ENCODE measurements around the gene NPBWR2.

NPBWR2 gene

DNA sequence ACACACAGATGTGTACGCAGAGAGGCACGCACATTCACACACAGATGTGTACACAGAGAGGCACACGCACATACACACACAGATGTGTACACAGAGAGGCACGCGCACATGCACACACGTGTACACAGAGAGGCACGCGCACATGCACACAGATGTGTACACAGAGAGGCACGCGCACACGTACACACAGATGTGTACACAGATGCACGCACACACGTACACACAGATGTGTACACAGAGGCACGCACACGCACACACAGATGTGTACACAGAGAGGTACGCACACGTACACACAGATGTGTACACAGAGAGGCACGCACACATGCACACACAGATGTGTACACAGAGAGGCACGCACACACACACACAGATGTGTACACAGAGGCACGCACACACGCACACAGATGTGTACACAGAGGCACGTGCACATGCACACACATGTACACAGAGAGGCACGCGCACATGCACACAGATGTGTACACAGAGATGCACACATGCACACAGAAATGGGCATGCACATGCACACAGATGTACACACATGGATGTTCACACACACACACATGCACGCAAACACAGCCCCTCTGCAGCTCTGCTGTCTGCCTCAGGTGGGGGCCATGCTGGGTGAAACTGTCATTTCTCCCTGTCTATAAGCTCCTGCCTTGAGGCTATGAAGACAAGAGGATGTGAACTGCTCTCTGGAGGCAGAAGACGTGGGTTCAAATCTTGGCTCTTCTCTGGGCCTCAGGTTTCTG is 42.6 kb upstream of the NPBWR2 start:
- H3K27ac ChIP-seq (ENCODE audit: low read depth, low read length) = no peak overlapping the region
- H3K4me1 ChIP-seq (ENCODE audit: control insufficient read depth, insufficient read depth, low read length) = no peaks in the 10 kb centered on the region
- H3K4me3 ChIP-seq (ENCODE audit: low read length) = no peak overlapping the region
- no peak overlapping the region for H3K9ac ChIP-seq (ENCODE audit: low read length)
- H3K36me3 ChIP-seq (ENCODE audit: control insufficient read depth, insufficient read depth, low read length) = no peaks in the 10 kb centered on the region
- H3K27me3 ChIP-seq (ENCODE audit: control insufficient read depth, insufficient read depth, low read length) = no peaks in the 10 kb centered on the region

DNA sequence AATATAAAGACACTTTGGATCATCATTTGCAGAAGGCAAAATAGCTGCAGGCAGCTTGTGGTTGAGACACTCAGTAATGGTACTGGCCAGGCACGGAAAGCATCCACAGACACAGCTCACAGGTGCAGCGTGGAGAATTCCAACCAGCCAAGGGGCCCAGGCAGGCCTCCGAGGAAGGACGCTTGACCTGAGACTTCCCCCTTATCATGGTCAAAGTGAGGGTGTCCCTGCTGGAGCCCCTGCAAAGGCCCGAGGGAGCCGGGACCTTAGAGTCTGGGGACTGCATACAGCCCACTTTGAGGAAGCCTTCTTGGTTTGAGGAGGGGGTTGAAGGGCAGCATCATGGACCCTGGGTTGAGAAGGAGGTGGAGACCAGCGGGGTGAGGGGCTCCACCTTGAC is 41.8 kb upstream of the NPBWR2 start:
- H3K27ac ChIP-seq (ENCODE audit: low read depth, low read length) = no peak overlapping the region
- no peak overlapping the region for H3K4me3 ChIP-seq (ENCODE audit: low read length)
- H3K9ac ChIP-seq (ENCODE audit: low read length) = no peak overlapping the region
- H3K27me3 ChIP-seq (ENCODE audit: control insufficient read depth, insufficient read depth, low read length) = no peaks in the 10 kb centered on the region
- H3K4me1 ChIP-seq (ENCODE audit: control insufficient read depth, insufficient read depth, low read length) = no peaks in the 10 kb centered on the region
- H3K36me3 ChIP-seq (ENCODE audit: control insufficient read depth, insufficient read depth, low read length) = no peaks in the 10 kb centered on the region

DNA sequence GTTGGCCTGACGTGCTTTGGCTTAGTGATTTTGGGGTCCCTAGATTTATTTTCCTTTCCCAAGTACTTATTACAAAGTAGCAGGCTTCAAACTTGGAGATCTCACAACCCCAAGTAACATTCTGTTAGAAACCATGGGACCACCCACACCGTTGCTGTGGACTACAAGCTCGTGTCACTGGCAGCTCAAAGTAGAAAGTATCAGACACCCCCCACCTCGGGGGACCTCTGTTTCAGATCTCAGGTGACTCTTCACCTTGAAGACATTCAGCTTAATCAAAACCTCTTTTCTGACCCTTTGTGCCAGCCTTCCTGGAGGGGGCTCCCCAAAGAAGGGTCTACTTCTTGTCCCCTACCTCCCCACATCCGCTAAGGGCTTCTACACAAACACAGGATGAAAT is 41.2 kb upstream of the NPBWR2 start:
- H3K36me3 ChIP-seq (ENCODE audit: control insufficient read depth, insufficient read depth, low read length) = no peaks in the 10 kb centered on the region
- H3K9ac ChIP-seq (ENCODE audit: low read length) = no peak overlapping the region
- H3K4me3 ChIP-seq (ENCODE audit: low read length) = no peak overlapping the region
- H3K27me3 ChIP-seq (ENCODE audit: control insufficient read depth, insufficient read depth, low read length) = no peaks in the 10 kb centered on the region
- no peak overlapping the region for H3K27ac ChIP-seq (ENCODE audit: low read depth, low read length)
- H3K4me1 ChIP-seq (ENCODE audit: control insufficient read depth, insufficient read depth, low read length) = no peaks in the 10 kb centered on the region

DNA sequence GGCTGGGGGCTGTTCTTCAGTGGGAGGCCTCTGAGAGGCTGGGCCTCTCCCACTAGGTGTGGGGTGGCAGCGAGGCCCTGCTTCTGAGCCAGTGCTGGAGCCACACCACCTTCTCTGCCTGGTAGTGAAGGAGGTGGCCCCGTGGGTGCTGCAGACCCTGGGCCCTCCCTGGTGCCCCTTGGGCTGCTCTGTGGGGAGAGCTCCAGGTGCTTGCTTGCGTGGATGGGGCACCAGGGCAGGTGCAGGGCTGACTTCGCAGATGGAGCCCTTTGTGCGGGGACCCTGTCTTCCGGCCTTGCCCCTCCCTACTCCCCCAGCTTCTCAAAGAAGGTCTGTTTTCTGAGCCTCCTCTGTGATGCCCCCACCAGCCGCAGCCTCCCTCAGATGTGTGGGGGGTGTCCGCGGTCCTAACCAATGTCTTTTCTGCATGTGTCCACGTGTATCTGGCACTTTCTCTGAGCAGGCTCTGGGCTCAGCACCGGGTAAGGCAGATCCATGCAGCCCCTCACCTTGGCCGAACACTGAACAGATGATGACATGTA is 39.6 kb upstream of the NPBWR2 start:
- Histone ChIP-seq H3K4me3 (ENCODE audit: low read length) (no peak overlapping the region), H3K27me3 (ENCODE audit: control insufficient read depth, insufficient read depth, low read length) (peaks cover 3% of the 10 kb centered on the region), H3K4me1 (ENCODE audit: control insufficient read depth, insufficient read depth, low read length) (no peaks in the 10 kb centered on the region), H3K36me3 (ENCODE audit: control insufficient read depth, insufficient read depth, low read length) (no peaks in the 10 kb centered on the region), H3K9ac (ENCODE audit: low read length) (no peak overlapping the region), H3K27ac (ENCODE audit: low read depth, low read length) (no peak overlapping the region)

DNA sequence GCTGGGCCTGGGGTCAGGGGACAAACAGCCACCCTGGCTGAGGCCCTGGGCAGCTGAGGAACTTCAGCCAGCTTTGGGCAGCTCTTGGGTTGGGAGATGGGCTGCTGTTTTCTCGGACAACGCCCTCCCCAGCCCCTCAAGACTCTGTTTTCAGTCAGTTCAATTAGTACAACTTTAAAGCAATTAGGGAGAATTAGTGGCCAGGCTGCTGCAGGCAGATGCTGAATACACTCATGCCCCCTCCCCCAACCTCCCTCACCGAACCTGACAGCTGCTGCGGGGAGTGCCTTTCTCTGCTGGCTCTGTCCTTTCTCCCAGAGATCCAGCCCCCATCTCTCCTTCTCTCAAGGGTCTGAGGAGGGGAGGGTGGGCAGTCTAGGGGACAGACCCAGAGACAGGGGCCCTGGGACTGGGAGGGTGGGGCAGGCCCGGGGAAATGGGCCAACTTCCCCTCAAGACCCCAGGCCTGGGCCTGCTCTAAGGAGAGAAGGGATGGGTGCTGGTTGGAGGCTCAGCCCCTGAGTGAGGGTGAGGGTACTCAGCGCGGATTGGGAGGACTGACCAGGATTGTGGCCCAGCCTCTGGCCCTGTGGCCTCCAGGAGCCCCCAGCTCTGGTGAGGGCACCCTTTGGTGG is 39.1 kb upstream of the NPBWR2 start:
- H3K4me1 ChIP-seq (ENCODE audit: control insufficient read depth, insufficient read depth, low read length) = no peaks in the 10 kb centered on the region
- peaks cover 3% of the 10 kb centered on the region for H3K27me3 ChIP-seq (ENCODE audit: control insufficient read depth, insufficient read depth, low read length)

DNA sequence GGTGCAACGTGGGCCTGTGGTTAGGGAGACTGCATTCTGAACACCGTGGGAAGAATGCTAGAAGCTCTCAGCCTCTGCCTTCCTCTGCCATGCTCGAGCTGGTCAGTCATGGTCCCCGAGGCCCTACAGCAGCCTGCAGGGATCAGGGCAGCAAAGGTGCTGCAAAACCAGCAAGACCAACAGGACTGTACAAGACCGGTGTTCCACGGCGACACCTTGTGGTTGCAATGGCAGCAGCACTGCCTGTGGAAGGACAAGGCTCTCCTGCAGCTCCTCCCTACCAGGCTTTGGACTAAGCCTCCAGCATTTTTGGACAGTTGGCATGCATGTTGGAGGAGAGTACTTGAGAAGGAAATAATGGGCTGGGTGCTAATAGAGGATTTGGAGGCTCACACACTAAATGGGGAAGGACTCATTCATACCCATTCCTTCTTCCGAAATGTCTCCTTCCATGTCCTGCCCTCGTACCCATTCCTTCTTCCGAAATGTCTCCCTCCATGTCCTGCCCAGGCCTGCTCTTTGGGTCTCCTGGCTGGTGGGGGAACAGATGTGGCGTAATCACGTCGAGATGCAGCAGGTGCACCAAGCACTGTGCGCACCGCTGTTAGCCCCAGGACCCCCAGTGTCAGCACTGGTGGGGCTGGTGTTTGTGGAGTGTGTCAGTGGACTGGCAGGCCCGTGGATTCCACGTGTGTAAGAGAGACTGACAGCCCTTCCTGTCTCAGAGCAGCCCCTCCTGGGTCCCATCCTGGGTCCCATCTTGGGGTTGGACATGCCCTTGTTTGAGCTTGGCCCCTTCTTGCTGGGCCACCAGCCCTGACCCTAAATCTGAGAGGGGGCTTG is 38.3 kb upstream of the NPBWR2 start:
- Histone ChIP-seq H3K9ac (ENCODE audit: low read length) (no peak overlapping the region), H3K4me1 (ENCODE audit: control insufficient read depth, insufficient read depth, low read length) (no peaks in the 10 kb centered on the region), H3K36me3 (ENCODE audit: control insufficient read depth, insufficient read depth, low read length) (no peaks in the 10 kb centered on the region), H3K27me3 (ENCODE audit: control insufficient read depth, insufficient read depth, low read length) (peaks cover 3% of the 10 kb centered on the region), H3K4me3 (ENCODE audit: low read length) (no peak overlapping the region), H3K27ac (ENCODE audit: low read depth, low read length) (no peak overlapping the region)

More for the DNA sequence above, 39.1 kb upstream of the NPBWR2 start:
- Histone ChIP-seq H3K36me3 (ENCODE audit: control insufficient read depth, insufficient read depth, low read length) (no peaks in the 10 kb centered on the region), H3K9ac (ENCODE audit: low read length) (no peak overlapping the region), H3K27ac (ENCODE audit: low read depth, low read length) (no peak overlapping the region), H3K4me3 (ENCODE audit: low read length) (no peak overlapping the region)

DNA sequence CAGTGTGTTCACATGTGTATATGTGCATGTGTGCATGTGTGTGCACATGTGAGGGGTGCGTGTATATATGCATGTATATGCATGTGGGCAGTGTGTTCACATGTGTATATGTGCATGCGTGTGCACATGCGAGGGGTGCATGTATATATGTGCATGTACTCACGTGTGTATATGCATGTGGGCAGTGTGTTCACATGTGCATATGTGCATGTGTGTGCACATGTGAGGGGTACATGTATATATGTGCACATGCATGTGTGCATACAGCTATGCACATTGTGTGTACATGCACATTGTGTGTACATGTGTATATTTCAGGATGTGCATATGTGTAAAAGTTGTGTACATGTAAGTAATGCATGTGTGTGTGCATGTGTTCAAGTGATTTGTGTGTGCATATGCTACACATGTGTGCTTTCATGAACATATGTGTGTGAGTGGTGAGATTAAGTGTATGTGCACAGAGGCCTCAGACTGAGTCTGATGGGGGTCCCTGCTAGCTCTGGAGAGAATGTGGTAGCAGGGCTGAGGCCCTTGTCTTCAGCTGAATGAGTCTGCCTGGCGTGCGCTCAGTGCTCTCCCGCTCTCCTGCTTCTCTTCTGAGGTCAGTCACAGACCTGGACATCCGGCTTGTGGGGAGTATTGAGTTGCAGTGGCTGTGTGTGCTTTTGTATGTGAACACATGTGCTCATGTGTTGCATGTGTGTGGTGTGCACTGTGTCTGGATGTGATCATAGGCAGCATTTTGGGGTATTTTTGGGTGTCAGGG is 37.0 kb upstream of the NPBWR2 start:
- Histone ChIP-seq H3K9ac (ENCODE audit: low read length) (no peak overlapping the region), H3K4me1 (ENCODE audit: control insufficient read depth, insufficient read depth, low read length) (no peaks in the 10 kb centered on the region), H3K36me3 (ENCODE audit: control insufficient read depth, insufficient read depth, low read length) (no peaks in the 10 kb centered on the region), H3K27ac (ENCODE audit: low read depth, low read length) (no peak overlapping the region), H3K27me3 (ENCODE audit: control insufficient read depth, insufficient read depth, low read length) (peaks cover 3% of the 10 kb centered on the region), H3K4me3 (ENCODE audit: low read length) (no peak overlapping the region)

DNA sequence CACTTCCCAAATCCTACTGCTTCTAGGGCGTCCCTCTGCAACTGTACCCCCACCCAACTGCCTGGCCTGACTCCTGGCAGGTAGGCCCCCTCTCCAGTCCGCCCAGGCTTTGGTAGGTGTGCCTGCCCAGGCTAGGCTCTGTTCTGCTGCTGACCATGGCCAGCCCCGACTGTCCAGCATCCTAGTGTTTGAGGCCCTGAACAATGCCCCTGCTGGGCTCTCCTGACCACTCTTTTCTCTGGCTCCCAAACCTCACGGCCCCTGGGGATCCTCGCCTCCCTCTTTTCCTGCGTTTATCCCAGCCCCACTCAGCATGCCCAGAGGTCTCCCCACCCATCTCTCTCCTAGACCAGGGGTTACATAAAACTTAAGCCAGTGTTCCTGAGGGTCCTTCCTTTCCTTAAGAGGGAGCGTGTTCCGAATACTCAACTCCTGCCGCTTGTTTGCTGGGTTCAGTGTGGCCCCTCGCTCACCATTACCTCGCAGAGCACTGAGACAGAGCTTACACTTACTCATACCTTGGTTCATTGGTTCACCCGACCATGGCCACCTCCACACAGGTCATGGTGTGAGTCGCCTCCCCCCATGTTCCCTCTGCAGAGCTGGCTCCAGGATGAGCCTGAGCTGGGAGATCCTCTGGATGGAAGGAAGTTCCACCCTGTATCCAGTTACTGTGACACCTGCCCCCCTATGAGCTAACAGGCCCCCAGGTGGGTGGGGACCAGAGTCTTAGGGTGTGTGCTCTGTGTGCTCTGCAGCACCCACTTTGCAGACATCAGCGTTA is 35.8 kb upstream of the NPBWR2 start:
- no peak overlapping the region for H3K27ac ChIP-seq (ENCODE audit: low read depth, low read length)
- H3K9ac ChIP-seq (ENCODE audit: low read length) = no peak overlapping the region
- H3K27me3 ChIP-seq (ENCODE audit: control insufficient read depth, insufficient read depth, low read length) = peaks cover 3% of the 10 kb centered on the region
- H3K4me3 ChIP-seq (ENCODE audit: low read length) = no peak overlapping the region
- H3K4me1 ChIP-seq (ENCODE audit: control insufficient read depth, insufficient read depth, low read length) = no peaks in the 10 kb centered on the region
- no peaks in the 10 kb centered on the region for H3K36me3 ChIP-seq (ENCODE audit: control insufficient read depth, insufficient read depth, low read length)

DNA sequence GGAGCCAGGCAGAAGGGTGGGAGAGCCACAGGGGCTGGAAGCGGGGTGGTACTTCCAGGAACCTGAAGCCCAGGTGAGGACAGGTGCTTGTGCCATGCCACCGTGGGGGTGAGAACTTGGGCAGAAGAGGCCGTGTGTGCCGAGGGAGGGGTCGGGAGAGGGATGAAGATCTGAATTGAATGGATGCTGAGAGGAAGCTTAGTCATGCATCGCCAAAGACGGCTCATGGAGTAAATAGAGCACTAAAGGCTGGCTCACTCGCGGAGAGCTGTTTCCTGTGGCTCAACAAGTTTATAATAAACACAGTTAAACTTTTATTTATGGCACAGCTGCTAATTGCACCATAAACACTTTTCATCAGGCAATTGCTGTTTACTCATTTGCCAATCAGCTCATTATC is 35.2 kb upstream of the NPBWR2 start:
- Histone ChIP-seq H3K36me3 (ENCODE audit: control insufficient read depth, insufficient read depth, low read length) (no peaks in the 10 kb centered on the region), H3K4me3 (ENCODE audit: low read length) (no peak overlapping the region), H3K9ac (ENCODE audit: low read length) (no peak overlapping the region), H3K27ac (ENCODE audit: low read depth, low read length) (no peak overlapping the region), H3K4me1 (ENCODE audit: control insufficient read depth, insufficient read depth, low read length) (no peaks in the 10 kb centered on the region), H3K27me3 (ENCODE audit: control insufficient read depth, insufficient read depth, low read length) (peaks cover 3% of the 10 kb centered on the region)

DNA sequence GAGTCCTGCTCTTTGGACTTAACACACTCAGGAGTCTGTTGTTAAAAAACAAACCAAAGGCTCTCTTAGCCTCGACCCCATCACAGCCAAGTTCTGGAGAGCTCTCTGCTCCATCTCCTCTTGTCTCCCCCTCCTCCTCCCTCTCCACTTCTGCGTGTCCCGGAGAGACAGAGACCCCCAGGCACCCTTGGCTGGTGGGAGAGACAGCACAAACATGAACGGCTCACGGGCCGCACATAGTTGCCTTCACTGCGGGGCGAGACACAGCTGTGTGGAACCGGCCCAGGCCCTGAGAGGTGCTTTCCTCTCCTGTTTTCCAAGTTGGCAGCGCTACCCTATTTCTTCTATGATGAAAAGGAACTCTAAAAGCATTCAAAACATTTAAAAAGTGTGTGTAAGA is 33.6 kb upstream of the NPBWR2 start:
- Histone ChIP-seq H3K27me3 (ENCODE audit: control insufficient read depth, insufficient read depth, low read length) (peaks cover 3% of the 10 kb centered on the region), H3K27ac (ENCODE audit: low read depth, low read length) (no peak overlapping the region), H3K4me1 (ENCODE audit: control insufficient read depth, insufficient read depth, low read length) (no peaks in the 10 kb centered on the region), H3K4me3 (ENCODE audit: low read length) (no peak overlapping the region), H3K36me3 (ENCODE audit: control insufficient read depth, insufficient read depth, low read length) (no peaks in the 10 kb centered on the region), H3K9ac (ENCODE audit: low read length) (no peak overlapping the region)

DNA sequence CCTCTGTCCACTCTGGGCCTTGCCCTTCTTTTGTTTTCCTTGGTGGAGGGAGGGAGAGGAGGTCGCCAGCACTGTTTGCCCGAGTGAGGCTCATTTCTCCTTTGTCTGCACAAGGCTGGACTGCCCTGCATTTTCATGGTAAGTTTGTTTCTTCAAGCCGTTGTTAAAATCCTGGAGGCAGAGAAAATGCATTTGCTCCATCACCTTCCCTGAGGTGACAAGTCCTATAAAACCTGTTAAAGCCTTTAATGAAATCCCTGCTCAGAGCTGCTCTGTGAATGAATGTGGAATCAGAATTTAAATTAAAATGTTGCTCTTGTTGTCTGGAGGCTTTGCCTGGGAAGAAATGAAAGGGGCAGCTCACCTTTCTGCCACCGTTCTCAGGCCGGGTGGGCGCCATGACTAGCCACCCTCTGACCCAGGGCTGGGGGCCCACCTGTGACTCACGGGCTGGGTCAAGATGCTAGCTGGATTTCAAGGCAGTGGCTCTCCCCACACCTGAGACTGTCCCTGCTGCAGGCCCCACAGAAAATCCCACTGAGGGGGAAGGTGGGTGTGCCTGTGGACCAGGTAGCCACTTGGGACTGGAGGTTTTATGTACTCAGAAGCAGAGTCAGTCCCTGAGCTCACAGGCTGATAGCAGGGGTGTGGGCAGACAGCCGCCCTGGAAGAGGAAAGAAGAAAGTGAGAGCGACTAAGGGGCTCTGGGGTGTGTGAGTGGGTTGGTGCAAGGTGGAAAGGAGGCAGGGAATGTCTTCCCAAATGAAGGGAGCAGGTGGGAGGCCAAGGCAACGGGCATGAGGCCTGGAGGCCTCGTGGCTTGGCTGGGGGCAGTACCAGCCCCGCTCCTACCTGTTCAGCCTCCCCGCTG is 32.9 kb upstream of the NPBWR2 start:
- Histone ChIP-seq H3K27me3 (ENCODE audit: control insufficient read depth, insufficient read depth, low read length) (peaks cover 3% of the 10 kb centered on the region), H3K4me3 (ENCODE audit: low read length) (no peak overlapping the region), H3K36me3 (ENCODE audit: control insufficient read depth, insufficient read depth, low read length) (no peaks in the 10 kb centered on the region), H3K9ac (ENCODE audit: low read length) (no peak overlapping the region), H3K27ac (ENCODE audit: low read depth, low read length) (no peak overlapping the region), H3K4me1 (ENCODE audit: control insufficient read depth, insufficient read depth, low read length) (no peaks in the 10 kb centered on the region)

All from rectal smooth muscle tissue (tissue), 1 donor.